T47D (cell line): ENCODE results near the gene BBS12.
A peak's percentile ranks its signal among the peaks of the same experiment; 100 is the strongest.

Experiments
- DNase-seq, 2 experiments: peaks; one replicate each; pipeline versions ENCODE4 v3.0.0 to v3.0.0-alpha.2; 2011 to 2012; ENCODE audit warnings: low read depth in 1 of 2, low spot score in 1 of 2
- JUND ChIP-seq: IDR thresholded peaks from 2 replicates; pipeline ENCODE4 v1.6.1; 2012; ENCODE audit warnings: low read depth
- in situ Hi-C: cut with HindIII; loops from 2 replicates; pipeline ENCODE4 v1.10.0; 2016; ENCODE audit warnings: low sequenced_read_pairs, low pct_unique_long_range_greater_than_20kb

Gene BBS12

DNA sequence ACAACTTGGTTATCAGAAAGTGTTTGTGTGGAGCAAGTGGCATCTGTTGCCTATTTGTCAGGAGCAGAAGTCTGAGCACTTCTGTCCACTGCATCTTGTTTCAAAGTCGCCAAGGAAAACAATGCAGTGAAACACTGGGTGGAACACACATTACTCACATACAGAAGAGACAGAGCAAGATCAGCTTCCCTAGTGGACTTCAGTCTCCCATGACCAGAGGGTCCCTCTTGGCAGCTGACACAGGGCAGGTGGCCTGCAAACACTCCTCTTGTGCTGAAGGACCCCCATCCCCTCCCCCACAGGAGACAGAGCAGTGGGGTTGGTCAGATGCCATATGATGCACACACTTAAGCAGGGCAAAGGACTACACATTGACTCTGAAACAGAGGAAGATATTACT is 3.6 kb upstream of the BBS12 start:
- no peak for DNase-seq
- no peak for TF ChIP-seq JUND
- in situ Hi-C loops = no loop called here

DNA sequence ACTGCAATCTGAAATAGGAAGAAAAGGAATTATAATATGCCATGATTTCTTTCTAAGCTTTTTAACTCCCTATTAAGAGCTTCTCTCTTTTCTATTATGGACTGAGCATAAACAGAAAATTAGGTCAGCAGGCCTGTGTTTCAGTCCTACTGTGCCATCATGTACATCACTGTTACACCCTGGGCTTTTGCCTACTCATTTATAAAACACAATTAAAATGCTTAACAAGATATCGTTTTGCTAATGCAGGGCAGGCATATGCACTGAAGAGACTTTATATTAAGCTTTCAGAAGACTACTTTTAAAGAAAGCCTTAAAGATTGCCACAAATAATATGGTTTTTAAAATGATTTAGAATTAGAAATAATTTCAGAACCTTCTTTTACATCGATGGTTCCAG is 828 bp upstream of the BBS12 start:
- DNase-seq = no peak
- no peak for TF ChIP-seq JUND
- in situ Hi-C loops = no loop called here

DNA sequence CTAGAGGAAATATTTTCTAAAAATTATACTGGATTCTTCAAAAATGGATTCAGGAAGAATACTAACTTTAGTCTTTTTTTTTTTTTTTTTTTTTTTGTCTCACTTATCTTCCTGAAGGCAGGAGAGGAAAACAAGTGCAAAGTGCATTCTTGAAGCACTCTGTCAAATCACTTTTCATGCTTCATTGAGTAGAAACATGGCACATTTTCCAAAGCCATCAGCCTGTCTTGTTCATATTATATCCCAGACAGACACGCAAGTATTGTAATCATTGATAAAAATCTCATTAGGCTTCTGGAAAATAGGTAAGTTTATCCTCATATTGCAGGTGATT is 1.2 kb downstream of the BBS12 start:
- no peak for TF ChIP-seq JUND
- no peak for DNase-seq
- in situ Hi-C loops = no loop called here

DNA sequence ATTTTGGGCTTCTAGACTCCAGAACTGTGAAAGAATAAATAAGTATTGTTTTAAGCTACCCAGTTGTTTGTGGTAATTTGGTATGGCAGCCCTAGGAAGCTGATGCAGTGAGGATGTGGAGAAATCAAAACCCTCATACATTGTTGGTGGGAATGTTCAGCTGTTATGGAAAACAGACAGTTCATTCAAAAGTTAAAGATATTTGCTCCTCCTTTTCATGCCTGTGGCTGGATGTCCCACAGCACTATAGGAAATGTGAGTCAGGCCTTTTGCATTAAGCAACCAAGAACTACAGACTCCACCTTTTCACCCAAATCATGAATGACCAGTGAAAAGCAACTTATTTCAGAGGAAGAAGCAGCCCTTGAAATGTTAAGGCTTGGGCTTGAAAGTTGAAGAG is 6.7 kb downstream of the BBS12 start:
- DNase-seq = no peak
- in situ Hi-C loops = no loop called here
- TF ChIP-seq JUND = no peak

DNA sequence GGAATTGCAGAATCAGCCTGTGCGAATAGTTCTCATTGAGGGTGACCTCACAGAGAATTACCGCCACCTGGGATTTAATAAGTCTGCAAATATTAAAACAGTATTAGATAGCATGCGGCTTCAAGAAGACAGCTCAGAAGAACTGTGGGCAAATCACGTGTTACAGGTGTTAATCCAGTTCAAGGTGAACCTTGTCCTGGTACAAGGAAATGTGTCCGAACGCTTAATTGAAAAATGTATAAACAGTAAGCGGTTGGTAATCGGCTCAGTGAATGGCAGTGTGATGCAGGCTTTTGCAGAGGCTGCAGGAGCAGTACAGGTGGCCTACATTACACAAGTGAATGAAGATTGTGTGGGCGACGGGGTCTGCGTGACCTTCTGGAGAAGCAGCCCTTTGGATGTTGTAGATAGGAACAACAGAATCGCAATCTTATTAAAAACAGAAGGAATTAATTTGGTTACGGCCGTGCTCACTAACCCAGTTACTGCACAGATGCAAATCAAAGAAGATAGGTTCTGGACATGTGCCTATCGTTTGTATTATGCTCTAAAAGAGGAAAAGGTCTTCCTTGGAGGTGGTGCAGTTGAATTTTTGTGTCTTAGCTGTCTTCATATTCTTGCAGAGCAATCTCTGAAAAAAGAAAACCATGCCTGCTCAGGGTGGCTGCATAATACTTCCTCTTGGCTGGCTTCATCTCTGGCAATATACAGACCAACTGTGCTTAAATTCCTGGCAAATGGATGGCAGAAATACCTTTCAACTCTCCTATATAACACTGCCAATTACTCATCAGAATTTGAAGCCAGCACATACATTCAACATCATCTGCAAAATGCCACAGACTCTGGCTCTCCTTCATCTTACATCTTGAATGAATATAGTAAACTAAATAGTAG is 10.7 kb downstream of the BBS12 start:
- TF ChIP-seq JUND = no peak
- in situ Hi-C loops = no loop called here
- DNase-seq = no peak

DNA sequence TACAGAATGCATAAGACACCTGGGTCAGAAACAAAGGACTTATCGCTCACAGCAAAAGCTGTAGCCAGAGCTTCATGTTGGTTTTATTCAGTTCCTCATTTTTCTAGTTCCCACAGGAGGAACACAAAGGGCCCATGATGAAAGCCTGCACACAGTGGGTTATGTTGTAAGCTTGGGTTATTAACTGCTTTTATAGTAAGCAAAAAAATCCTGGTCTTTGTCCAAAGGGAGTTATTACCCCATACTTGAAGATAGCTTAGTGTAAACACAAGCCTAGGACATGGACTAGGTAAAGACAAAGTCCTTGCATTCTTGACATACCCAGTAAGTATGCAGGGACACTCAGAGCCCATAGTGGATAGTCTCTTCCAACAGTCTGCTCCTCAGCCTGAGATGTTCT is 11.7 kb downstream of the BBS12 start:
- in situ Hi-C loops = no loop called here
- peak in 1 of 2 experiments; percentile 44 for DNase-seq
- TF ChIP-seq JUND = no peak

DNA sequence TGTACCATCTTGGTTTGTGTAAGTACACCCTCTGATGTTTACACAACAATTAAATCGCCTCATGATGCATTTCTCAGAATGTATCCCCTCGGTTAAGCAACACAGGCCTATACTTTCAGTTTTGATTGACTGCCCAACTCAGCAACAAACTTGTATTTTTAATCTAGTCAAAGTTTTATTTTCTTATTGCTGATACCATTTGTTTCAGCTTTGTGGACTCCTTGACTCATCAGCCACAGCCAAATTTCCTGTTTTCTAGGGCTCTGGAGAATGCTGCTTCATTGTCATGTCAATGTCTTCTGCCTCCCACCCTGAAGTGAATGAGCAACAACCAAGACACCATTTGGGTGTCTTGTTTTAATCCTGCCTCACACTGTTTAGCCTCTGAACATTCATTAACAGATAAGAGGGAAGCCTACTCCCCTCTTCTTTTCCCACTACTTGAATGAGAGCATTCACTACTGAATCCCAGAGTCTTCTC is 14.0 kb downstream of the BBS12 start:
- no peak for DNase-seq
- in situ Hi-C loops = no loop called here
- TF ChIP-seq JUND = no peak

DNA sequence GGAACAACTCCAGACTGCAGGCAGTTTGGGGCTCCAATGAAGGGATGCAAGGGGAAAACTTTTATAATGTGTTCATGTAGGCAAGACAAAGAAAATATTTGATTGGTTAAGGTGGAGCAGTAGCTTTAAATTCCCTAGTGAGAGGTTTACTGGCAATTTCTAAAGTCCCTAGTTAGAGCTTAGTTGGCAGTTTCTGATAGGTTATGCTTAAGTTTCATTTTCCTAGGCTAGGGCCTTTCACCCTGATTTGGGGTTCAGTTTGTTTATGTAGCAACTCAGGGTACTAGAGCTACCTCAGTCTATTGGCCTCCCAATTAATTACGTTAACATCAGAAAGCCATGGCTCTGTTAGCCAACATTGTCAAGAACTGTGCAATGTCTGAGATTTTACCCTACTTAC is 14.6 kb downstream of the BBS12 start:
- in situ Hi-C loops = no loop called here
- DNase-seq = no peak
- TF ChIP-seq JUND = no peak

DNA sequence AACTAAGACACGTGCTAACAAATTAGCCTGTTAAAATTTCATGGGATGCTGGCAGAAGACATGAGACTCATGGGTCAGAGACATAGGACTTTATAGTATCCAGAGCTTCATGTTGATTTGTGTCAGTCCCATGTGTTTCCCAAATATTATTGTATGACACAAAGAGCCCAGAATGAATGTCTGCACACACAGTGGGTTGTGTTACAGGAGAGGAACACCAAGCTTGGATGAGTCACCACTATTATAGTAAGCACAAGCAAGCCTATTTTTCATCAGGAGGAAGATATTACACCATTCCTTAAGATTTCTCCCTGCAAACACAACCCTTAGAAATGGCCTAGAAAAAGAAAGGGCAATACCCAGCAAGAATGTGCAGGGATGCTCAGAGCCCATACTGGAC is 15.4 kb downstream of the BBS12 start:
- TF ChIP-seq JUND = no peak
- DNase-seq = no peak

DNA sequence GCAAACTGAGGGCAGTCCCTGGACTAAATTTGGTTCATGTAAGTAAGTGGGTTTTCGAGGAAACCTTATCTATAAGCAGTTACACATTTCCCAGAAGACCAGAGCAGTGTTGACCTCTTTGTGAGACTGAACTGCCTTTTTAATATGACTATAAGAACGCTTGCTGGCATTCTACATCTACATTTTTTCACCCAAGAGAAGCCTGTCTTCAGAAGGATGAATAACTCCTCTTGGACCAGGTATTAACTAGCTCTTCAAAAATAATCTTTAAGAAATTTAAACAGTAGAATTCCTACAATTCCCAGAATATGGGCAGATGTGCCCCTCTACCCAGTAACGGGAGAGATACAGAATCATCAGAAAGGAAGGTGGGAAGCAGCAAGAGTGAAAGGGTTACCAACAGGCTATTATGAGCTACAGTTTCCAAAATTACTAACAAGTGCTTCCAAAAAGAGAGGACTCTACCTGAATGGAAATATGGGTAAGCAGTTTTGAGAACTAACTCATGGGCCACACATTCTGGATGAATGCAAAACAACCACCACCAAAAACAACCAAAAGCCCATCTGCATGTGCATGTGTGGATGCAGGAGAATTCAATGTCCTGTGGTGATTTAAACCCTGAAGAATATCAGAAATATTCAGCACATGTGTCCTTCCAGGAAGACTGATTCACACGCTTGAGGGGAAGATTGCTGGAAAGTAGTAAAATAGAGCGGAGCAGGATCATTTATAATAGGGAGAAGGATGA is 17.4 kb downstream of the BBS12 start:
- in situ Hi-C loops = no loop called here
- no peak for TF ChIP-seq JUND
- DNase-seq = no peak

More for the DNA sequence above, 15.4 kb downstream of the BBS12 start:
- in situ Hi-C loops = no loop called here

DNA sequence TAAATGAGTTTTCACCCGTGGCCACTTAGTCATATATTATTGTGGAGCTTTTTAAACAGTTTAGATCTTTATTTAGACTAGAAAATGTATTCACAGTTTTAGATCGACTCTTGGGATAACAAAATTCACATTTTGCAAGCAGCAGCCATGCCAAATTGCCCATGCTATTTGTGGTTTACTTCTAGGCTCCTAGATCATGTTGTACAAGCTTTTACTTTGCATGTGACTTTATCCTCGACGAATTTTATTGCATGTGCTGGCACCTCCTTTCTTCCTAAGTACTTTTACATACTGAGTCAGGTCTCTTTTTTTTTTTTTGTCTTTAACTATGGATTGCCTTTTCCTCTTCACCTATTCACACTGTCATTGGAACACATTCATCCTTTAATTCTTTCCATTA is 23.2 kb downstream of the BBS12 start:
- in situ Hi-C loops = no loop called here
- TF ChIP-seq JUND = no peak
- DNase-seq = no peak

DNA sequence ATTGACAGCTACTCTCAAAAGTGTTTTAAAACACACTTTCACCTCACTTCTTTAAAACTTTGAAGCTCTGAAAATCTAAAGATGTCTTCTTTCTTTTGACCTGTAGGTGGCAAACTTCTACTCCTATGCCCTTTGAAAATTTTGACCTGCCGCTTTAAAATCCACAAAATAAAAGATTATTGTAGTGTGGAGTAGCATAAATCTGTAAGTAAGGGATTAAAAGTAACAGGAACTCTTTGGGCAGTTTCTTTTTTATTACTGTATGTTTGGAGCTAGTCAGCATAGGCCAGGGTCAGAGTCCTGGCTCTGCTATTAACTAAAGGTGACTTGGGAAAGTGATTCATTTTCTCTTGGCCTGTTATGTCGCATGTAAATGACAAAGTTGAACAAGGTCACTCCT is 25.5 kb downstream of the BBS12 start:
- in situ Hi-C loops = no loop called here
- TF ChIP-seq JUND = no peak
- peak in 1 of 2 experiments; percentile 47 for DNase-seq

DNA sequence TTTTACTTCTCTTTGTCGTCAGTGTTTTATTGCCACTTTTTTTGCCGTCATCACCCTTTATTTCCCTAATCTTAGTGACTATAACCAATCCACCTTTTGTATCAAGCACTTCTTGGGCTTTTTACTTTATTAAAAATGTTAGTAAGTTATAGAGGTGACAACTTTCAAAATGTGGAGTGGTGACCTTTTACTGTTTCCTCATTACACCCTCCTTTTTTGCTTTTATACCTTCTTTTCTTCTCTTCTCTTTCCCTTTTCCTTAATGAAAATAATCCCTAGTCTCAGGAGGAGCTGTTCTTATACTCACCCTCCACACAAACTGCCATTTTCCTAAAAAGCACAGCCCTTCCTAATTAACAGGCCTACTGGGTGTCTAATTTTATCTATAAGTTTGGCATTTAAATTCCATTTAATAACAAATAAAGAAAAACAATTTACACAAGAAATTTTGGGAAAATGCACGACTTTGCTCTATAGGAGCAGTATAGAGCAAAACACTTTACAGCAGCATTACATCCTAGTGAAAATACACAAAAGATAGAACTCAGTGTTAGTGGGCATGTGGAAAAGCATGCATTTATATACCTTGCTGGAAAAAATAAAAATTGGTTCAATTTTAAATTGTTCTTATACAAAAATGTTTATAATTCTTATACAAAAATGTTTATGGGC is 27.3 kb downstream of the BBS12 start:
- in situ Hi-C loops = no loop called here
- no peak for DNase-seq
- no peak for TF ChIP-seq JUND
